ENCODE results near the gene GRP.
A peak's percentile ranks its signal among the peaks of the same experiment; 100 is the strongest.

Gene GRP

GRCh38 chr18:59219672-59220163 is at the start of gene GRP:
Gene GRP, plus strand, starts transcription at chr18:59220158. Its CDS starts 108 bp downstream, at chr18:59220266.
- Histone ChIP-seq H3K4me3 (ENCODE audit: low read depth in 1 of 2, low read length in 2 of 2) (peak within 1 kb of the TSS in 1 of 2 donors; percentile 38), H3K9me3 (ENCODE audit: control insufficient read depth in 1 of 2, low read length in 2 of 2) (no peaks in the 10 kb centered on the region), H3K36me3 (ENCODE audit: control insufficient read depth in 1 of 2, insufficient read depth in 2 of 2, low read length in 2 of 2) (no peaks in the 10 kb centered on the region), H3K27me3 (ENCODE audit: low read depth, low read length) (peaks cover 32% of the 10 kb centered on the region), H3K27ac (ENCODE audit: low read length) (no peak within 1 kb of the TSS), H3K4me1 (ENCODE audit: control insufficient read depth in 1 of 2, insufficient read depth in 2 of 2, low read length in 2 of 2) (peaks cover 0 to 15% of the 10 kb centered on the region in 2 donors)

DNA sequence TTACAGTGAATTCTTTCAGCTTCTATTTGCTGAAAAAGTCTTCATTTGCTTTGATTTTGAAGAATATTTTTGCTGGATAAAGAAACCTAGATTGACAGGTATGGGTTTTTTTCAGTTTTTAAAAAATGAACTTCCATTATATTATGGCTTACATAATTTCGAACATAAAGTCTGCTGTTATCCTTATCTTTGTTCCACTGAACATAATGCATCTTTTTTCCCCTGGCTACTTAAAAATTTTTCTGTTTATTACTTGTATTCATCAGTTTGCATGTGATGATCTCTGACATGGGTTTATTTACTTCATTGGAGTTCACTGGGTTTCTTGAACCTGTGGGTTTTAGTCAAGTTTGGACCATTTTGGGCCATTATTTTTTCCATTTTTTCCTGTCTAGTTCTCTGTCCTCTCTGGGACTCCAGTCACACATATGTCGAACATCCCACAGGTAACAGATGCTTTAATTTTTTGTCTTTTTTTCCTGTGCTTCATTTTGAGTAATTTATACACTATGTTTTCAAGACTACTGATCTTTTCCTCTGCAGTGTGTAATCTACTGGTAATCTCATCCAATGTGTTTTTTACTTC is 47.2 kb upstream of the GRP start:
- no peak overlapping the region for H3K4me3 ChIP-seq (ENCODE audit: low read depth in 1 of 2, low read length in 2 of 2)
- no peak overlapping the region for H3K27ac ChIP-seq (ENCODE audit: low read length)
- H3K4me1 ChIP-seq (ENCODE audit: control insufficient read depth in 1 of 2, insufficient read depth in 2 of 2, low read length in 2 of 2): no peaks in the 10 kb centered on the region
- H3K27me3 ChIP-seq (ENCODE audit: low read depth, low read length): no peaks in the 10 kb centered on the region
- H3K9me3 ChIP-seq (ENCODE audit: control insufficient read depth in 1 of 2, low read length in 2 of 2): peaks cover 4% of the 10 kb centered on the region in 2 donors
- H3K36me3 ChIP-seq (ENCODE audit: control insufficient read depth in 1 of 2, insufficient read depth in 2 of 2, low read length in 2 of 2): no peaks in the 10 kb centered on the region

DNA sequence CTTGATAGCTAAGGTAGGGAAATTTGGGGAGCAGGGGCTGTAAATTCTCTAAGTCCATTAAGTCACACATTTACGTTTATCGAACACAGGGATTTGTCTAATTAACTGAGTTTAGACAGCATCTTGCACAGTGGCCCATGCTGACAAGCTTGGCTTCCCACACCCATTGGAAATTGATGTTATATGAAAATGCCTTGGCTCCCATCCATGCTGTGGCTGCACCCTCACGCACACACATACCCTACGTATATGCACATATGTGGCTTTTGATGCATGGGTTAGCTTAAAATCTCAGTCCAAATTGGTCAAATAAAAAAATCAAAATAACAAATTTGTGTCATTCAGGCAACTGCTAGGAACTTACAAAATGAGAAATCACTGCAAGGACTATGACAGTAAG is 42.5 kb upstream of the GRP start:
- H3K4me3 ChIP-seq (ENCODE audit: low read depth in 1 of 2, low read length in 2 of 2): no peak overlapping the region
- no peaks in the 10 kb centered on the region for H3K27me3 ChIP-seq (ENCODE audit: low read depth, low read length)
- no peaks in the 10 kb centered on the region for H3K4me1 ChIP-seq (ENCODE audit: control insufficient read depth in 1 of 2, insufficient read depth in 2 of 2, low read length in 2 of 2)
- peaks cover 4% of the 10 kb centered on the region in 2 donors for H3K9me3 ChIP-seq (ENCODE audit: control insufficient read depth in 1 of 2, low read length in 2 of 2)
- H3K27ac ChIP-seq (ENCODE audit: low read length): no peak overlapping the region
- no peaks in the 10 kb centered on the region for H3K36me3 ChIP-seq (ENCODE audit: control insufficient read depth in 1 of 2, insufficient read depth in 2 of 2, low read length in 2 of 2)

DNA sequence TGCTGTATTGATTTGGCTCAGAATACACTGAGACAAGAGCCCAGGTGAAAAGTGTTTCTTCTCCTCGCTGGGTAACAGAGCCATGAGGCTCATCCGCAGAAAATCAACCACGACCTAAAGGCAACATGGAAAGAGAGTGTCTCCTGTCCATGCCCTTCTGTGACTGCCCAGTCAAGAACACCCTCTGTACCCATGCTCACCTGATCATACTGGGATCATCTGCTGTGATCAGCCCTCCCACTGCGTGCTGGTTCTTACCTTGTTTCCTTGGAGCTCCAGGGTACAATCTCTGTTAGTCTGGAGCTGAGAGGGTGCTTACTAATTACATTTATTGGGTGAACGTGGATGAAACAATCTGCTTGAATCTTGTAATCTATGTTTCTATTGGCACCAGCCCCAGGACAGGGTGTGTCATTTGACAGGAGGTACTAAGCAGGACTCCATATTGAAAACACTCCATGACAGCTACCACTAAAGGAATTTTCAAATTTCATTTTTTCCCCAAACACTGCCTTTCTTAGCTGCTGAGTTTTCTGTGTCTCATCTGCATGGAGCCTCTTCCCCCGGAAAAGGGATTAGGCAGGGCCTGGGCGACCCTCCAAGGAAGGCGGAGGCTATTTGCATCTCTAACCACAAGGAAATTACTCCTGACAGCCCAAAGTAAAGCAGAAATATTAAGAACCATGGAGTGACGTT is 39.7 kb upstream of the GRP start:
- H3K36me3 ChIP-seq (ENCODE audit: control insufficient read depth in 1 of 2, insufficient read depth in 2 of 2, low read length in 2 of 2): no peaks in the 10 kb centered on the region
- no peaks in the 10 kb centered on the region for H3K27me3 ChIP-seq (ENCODE audit: low read depth, low read length)
- no peaks in the 10 kb centered on the region for H3K4me1 ChIP-seq (ENCODE audit: control insufficient read depth in 1 of 2, insufficient read depth in 2 of 2, low read length in 2 of 2)
- H3K27ac ChIP-seq (ENCODE audit: low read length): no peak overlapping the region
- H3K4me3 ChIP-seq (ENCODE audit: low read depth in 1 of 2, low read length in 2 of 2): no peak overlapping the region
- no peaks in the 10 kb centered on the region for H3K9me3 ChIP-seq (ENCODE audit: control insufficient read depth in 1 of 2, low read length in 2 of 2)

DNA sequence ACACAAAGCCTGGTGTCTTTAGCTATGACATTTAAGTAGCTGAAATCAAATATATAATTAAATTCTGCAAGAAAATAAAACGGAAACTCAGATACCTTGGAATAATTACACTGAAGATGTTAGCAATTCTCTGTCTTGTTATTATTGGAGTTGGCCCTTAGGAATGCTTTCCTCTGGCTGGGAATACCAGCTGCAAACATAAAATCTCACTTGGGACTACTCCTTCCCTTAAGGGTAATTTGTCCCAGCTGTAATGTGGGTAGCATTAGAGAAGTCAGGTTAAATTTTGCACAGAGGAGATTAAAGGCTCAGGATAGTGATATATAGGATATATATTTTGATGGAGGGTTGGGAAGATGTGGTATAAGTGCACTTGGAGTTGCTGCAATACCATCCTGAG is 37.3 kb upstream of the GRP start:
- Histone ChIP-seq H3K36me3 (ENCODE audit: control insufficient read depth in 1 of 2, insufficient read depth in 2 of 2, low read length in 2 of 2) (no peaks in the 10 kb centered on the region), H3K9me3 (ENCODE audit: control insufficient read depth in 1 of 2, low read length in 2 of 2) (no peaks in the 10 kb centered on the region), H3K27me3 (ENCODE audit: low read depth, low read length) (no peaks in the 10 kb centered on the region), H3K4me1 (ENCODE audit: control insufficient read depth in 1 of 2, insufficient read depth in 2 of 2, low read length in 2 of 2) (no peaks in the 10 kb centered on the region), H3K27ac (ENCODE audit: low read length) (no peak overlapping the region), H3K4me3 (ENCODE audit: low read depth in 1 of 2, low read length in 2 of 2) (no peak overlapping the region)

DNA sequence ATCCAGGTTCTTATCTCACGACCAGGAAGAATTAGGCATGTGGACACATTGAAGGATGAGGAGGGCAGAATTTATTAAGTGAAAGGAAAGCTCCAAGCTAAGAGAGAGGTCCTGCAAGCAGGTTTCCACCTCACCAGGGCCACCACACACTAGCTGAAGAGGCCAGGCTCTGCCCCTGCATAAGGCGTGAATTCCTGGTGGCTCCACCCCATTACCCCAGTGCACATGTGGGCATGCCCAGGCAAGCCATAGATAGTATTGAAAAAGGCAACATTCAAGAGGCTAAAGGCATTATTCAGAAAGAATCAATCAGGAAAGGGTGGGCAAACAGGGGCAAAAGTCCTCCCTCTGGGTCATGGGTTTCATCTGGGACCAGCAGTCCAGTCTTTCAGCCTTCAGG is 30.9 kb upstream of the GRP start:
- no peaks in the 10 kb centered on the region for H3K4me1 ChIP-seq (ENCODE audit: control insufficient read depth in 1 of 2, insufficient read depth in 2 of 2, low read length in 2 of 2)
- no peak overlapping the region for H3K4me3 ChIP-seq (ENCODE audit: low read depth in 1 of 2, low read length in 2 of 2)
- no peaks in the 10 kb centered on the region for H3K36me3 ChIP-seq (ENCODE audit: control insufficient read depth in 1 of 2, insufficient read depth in 2 of 2, low read length in 2 of 2)
- H3K9me3 ChIP-seq (ENCODE audit: control insufficient read depth in 1 of 2, low read length in 2 of 2): no peaks in the 10 kb centered on the region
- no peaks in the 10 kb centered on the region for H3K27me3 ChIP-seq (ENCODE audit: low read depth, low read length)
- H3K27ac ChIP-seq (ENCODE audit: low read length): no peak overlapping the region

DNA sequence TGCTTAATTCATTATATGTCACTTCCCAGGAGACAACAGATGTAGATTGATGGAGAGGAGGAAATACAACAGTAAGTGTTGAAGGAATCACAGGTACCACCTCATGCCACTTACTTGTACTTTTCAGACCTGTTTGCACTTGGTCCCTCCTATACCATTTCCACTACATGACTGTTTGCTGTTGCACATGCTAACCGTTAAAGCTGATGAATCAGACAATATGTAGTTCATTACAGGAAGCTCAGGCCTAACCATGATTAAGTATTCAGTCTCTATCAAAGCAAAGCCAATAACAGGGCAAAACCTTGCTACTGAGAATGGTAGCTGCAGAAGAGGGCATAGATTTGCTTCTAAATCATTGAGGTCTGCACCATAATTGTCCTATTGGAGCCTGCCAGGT is 30.2 kb upstream of the GRP start:
- H3K27ac ChIP-seq (ENCODE audit: low read length): no peak overlapping the region
- no peaks in the 10 kb centered on the region for H3K9me3 ChIP-seq (ENCODE audit: control insufficient read depth in 1 of 2, low read length in 2 of 2)
- H3K4me3 ChIP-seq (ENCODE audit: low read depth in 1 of 2, low read length in 2 of 2): no peak overlapping the region

DNA sequence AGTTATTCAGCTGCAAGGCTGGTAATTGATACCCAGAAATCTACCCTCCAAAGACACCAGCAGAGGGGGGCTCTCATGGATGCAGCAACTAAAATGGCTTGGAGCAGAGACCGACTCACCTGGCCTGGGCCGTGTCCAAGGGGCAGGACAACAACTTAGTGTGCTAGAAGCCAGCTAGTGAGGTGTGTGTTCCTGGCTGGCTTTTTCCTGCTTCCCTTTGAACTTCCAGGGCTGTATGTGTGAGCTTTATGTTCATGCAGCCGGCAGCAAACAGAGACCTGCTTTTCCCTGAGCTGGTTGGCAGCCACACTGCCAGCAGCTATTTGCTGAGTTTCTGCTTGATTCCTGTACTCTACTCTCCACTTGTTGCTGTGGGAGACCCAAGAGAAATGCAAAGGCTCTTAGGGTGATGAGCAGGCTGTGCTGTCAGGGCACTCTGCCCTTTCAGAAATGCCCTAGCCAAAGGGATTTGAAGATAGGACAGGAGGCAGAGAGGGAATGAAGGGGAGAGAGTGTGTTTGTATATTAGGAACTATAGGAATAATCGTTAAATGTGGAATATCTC is 23.7 kb upstream of the GRP start:
- no peak overlapping the region for H3K4me3 ChIP-seq (ENCODE audit: low read depth in 1 of 2, low read length in 2 of 2)
- no peaks in the 10 kb centered on the region for H3K4me1 ChIP-seq (ENCODE audit: control insufficient read depth in 1 of 2, insufficient read depth in 2 of 2, low read length in 2 of 2)
- H3K9me3 ChIP-seq (ENCODE audit: control insufficient read depth in 1 of 2, low read length in 2 of 2): no peaks in the 10 kb centered on the region
- H3K27ac ChIP-seq (ENCODE audit: low read length): no peak overlapping the region
- no peaks in the 10 kb centered on the region for H3K36me3 ChIP-seq (ENCODE audit: control insufficient read depth in 1 of 2, insufficient read depth in 2 of 2, low read length in 2 of 2)
- H3K27me3 ChIP-seq (ENCODE audit: low read depth, low read length): no peaks in the 10 kb centered on the region

More for the DNA sequence above, 30.2 kb upstream of the GRP start:
- Histone ChIP-seq H3K36me3 (ENCODE audit: control insufficient read depth in 1 of 2, insufficient read depth in 2 of 2, low read length in 2 of 2) (no peaks in the 10 kb centered on the region), H3K4me1 (ENCODE audit: control insufficient read depth in 1 of 2, insufficient read depth in 2 of 2, low read length in 2 of 2) (no peaks in the 10 kb centered on the region), H3K27me3 (ENCODE audit: low read depth, low read length) (no peaks in the 10 kb centered on the region)

DNA sequence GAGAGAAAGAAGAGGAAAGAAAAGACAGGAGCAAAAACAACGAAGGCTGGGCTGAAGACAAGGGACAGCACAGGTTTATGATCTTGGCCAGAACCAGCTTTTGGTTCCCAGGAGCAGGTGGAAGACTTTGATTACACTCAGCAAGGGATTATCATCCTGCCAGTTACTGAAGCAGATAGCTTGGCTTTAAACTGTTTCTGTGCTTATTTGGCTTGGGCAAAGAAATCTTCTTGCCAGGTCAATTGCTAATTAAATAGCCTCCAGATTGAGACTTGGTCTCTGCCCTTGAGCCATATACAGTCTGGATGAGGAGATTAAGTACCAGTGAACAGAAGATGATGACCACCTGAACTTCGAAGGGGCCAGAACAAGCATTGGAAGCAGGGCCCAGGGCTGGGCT is 22.3 kb upstream of the GRP start:
- H3K27me3 ChIP-seq (ENCODE audit: low read depth, low read length): no peaks in the 10 kb centered on the region
- no peaks in the 10 kb centered on the region for H3K9me3 ChIP-seq (ENCODE audit: control insufficient read depth in 1 of 2, low read length in 2 of 2)
- no peaks in the 10 kb centered on the region for H3K4me1 ChIP-seq (ENCODE audit: control insufficient read depth in 1 of 2, insufficient read depth in 2 of 2, low read length in 2 of 2)
- H3K4me3 ChIP-seq (ENCODE audit: low read depth in 1 of 2, low read length in 2 of 2): no peak overlapping the region
- no peaks in the 10 kb centered on the region for H3K36me3 ChIP-seq (ENCODE audit: control insufficient read depth in 1 of 2, insufficient read depth in 2 of 2, low read length in 2 of 2)
- H3K27ac ChIP-seq (ENCODE audit: low read length): no peak overlapping the region

GRCh38 chr18:59198215-59198614 is 21.7 kb upstream of the GRP start:
- no peak overlapping the region for H3K27ac ChIP-seq (ENCODE audit: low read length)
- H3K9me3 ChIP-seq (ENCODE audit: control insufficient read depth in 1 of 2, low read length in 2 of 2): no peaks in the 10 kb centered on the region
- H3K27me3 ChIP-seq (ENCODE audit: low read depth, low read length): no peaks in the 10 kb centered on the region
- no peaks in the 10 kb centered on the region for H3K4me1 ChIP-seq (ENCODE audit: control insufficient read depth in 1 of 2, insufficient read depth in 2 of 2, low read length in 2 of 2)
- no peak overlapping the region for H3K4me3 ChIP-seq (ENCODE audit: low read depth in 1 of 2, low read length in 2 of 2)
- H3K36me3 ChIP-seq (ENCODE audit: control insufficient read depth in 1 of 2, insufficient read depth in 2 of 2, low read length in 2 of 2): no peaks in the 10 kb centered on the region

- Histone ChIP-seq H3K4me1 (ENCODE audit: control insufficient read depth in 1 of 2, insufficient read depth in 2 of 2, low read length in 2 of 2) (no peaks in the 10 kb centered on the region), H3K27ac (ENCODE audit: low read length) (no peak overlapping the region), H3K4me3 (ENCODE audit: low read depth in 1 of 2, low read length in 2 of 2) (no peak overlapping the region), H3K27me3 (ENCODE audit: low read depth, low read length) (no peaks in the 10 kb centered on the region), H3K9me3 (ENCODE audit: control insufficient read depth in 1 of 2, low read length in 2 of 2) (no peaks in the 10 kb centered on the region), H3K36me3 (ENCODE audit: control insufficient read depth in 1 of 2, insufficient read depth in 2 of 2, low read length in 2 of 2) (no peaks in the 10 kb centered on the region)
Observed at GRCh38 chr18:59200787-59201186, 19.2 kb upstream of the GRP start.

Data from muscle layer of duodenum (tissue), 2 donors.